Panc1 (cell line): ENCODE results near the gene AKAP9. TPM values are rescaled to one million over a fixed set of nuclear protein-coding genes. Genes with fewer than 3 reads are reported as not detected.
"Not testable (repeated sequence)": the region's sequence is repeated elsewhere in the genome, so short reads cannot be mapped to it uniquely, and the experiment has no call there.

Experiments used
- ATAC-seq: fragments of 200-7000 bp; cut with Tn5 transposase; 2 replicates; pipeline ENCODE4 v1.9.1; 2020; ENCODE audit warnings: mild to moderate bottlenecking, moderate library complexity
- BruUV-seq: library from RNA; stranded (reverse); fragments of 400-500 nt; replicated peaks from 2 replicates; lab custom pipeline; 2021; lab: Mats Ljungman, UMichigan
- CTCF ChIA-PET: fragments of 300-600 bp; sonication (Branson Sonifier 250); formaldehyde crosslinking; loops from one replicate; lab custom pipeline; 2022; ENCODE audit warnings: antibody characterized with exemption; lab: Charles Lee
- POLR2A ChIA-PET: fragments of 300-600 bp; sonication (Branson Sonifier 250); formaldehyde crosslinking; loops from one replicate; lab custom pipeline; 2022; ENCODE audit warnings: antibody characterized with exemption; lab: Charles Lee
- DNase-seq: peaks from one replicate; pipeline ENCODE4 v3.0.0-alpha.2; 2010; ENCODE audit warnings: low read depth, low spot score
- H3K27ac ChIP-seq: 2 replicates; pipeline ENCODE4 v1.5.1; 2011; ENCODE audit warnings: mild to moderate bottlenecking, low read length, inconsistent platforms
- H3K27me3 ChIP-seq: fragments of 200-500 bp; sonication (Bioruptor generic); 2 replicates; pipeline ENCODE4 v1.6.0; 2014; ENCODE audit warnings: low read length, inconsistent platforms; ENCODE audit not compliant: control insufficient read depth, insufficient read depth
- H3K36me3 ChIP-seq: fragments of 200-500 bp; sonication (Bioruptor generic); 2 replicates; pipeline ENCODE4 v1.5.1; 2014; ENCODE audit warnings: inconsistent platforms, mild to moderate bottlenecking, low read length, moderate library complexity; ENCODE audit not compliant: control insufficient read depth, insufficient read depth
- H3K4me1 ChIP-seq: 2 replicates; pipeline ENCODE4 v1.5.1; 2011; ENCODE audit warnings: inconsistent platforms, mild to moderate bottlenecking, low read length, moderate library complexity; ENCODE audit not compliant: control insufficient read depth, insufficient read depth
- H3K4me3 ChIP-seq, 2 experiments: 2 replicates each; pipeline ENCODE4 v1.5.1; 2011 to 2012; ENCODE audit warnings: low read depth in 2 of 2, low read length in 2 of 2, mild to moderate bottlenecking in 2 of 2, inconsistent platforms in 1 of 2, moderate library complexity in 1 of 2
- H3K9me3 ChIP-seq: fragments of 200-500 bp; sonication (Bioruptor generic); 2 replicates; pipeline ENCODE4 v1.5.1; 2014; ENCODE audit warnings: low read depth, mild to moderate bottlenecking, inconsistent platforms, low read length, moderate library complexity; ENCODE audit not compliant: control insufficient read depth, insufficient read depth
- CTCF ChIP-seq: fragments of 450-650 bp; IDR thresholded peaks from 2 replicates; pipeline ENCODE4 v1.5.1; 2017; ENCODE audit warnings: mild to moderate bottlenecking
- POLR2AphosphoS5 ChIP-seq: IDR thresholded peaks from 2 replicates; pipeline ENCODE4 v1.6.1; 2012; ENCODE audit warnings: mild to moderate bottlenecking, low read depth, low read length, moderate library complexity
- REST ChIP-seq, 2 experiments: IDR thresholded peaks; 2 replicates each; pipeline ENCODE4 v1.6.1; 2011 to 2012; ENCODE audit warnings: low read depth in 2 of 2, control low read depth in 1 of 2, low read length in 1 of 2, mild to moderate bottlenecking in 1 of 2, moderate library complexity in 1 of 2; ENCODE audit not compliant: insufficient read depth in 1 of 2
- SIN3A ChIP-seq: IDR thresholded peaks from 2 replicates; pipeline ENCODE4 v1.6.1; 2012; ENCODE audit warnings: low read depth, mild to moderate bottlenecking, low read length, moderate library complexity, borderline replicate concordance; ENCODE audit not compliant: insufficient read depth
- TCF7L2 ChIP-seq: IDR thresholded peaks from 2 replicates; pipeline ENCODE4 v1.6.1; 2011; ENCODE audit warnings: mild to moderate bottlenecking, low read depth, low read length, inconsistent platforms
- in situ Hi-C: cut with HindIII; loops from 2 replicates; pipeline ENCODE4 v1.10.0; 2016; ENCODE audit warnings: low sequenced_read_pairs, low pct_unique_long_range_greater_than_20kb
- intact Hi-C: fragments of 100-400 bp; cut with micrococcal nuclease; formaldehyde crosslinking; loops from one replicate; pipeline ENCODE4 v1.10.0; 2022; ENCODE audit not compliant: unreplicated experiment
- total RNA-seq: library from RNA; stranded (reverse); gene quantifications from one replicate; pipeline ENCODE4 v1.2.1, GENCODE V29; 2021; ENCODE audit not compliant: unreplicated experiment

The AKAP9 gene
- total RNA-seq, 1 experiment from 2014 or later = 31.6 TPM

DNA sequence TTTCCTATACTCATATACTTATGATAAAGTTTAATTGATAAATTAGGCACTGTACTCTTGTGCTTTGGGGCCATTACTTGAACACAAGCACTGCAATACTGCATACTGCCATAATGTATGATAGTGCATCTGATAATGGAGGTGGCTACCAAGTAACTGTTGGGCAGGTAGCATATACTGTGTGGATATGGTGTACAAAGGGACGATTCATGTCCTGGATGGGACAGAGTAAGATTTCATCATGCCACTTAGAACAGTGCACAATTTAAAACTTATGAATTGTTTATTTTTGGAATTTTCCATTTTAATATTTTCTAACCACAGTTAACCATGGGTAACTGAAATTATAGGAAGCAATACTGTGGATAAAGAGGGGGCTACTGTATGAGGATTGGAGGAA, 38.9 kb downstream of the AKAP9 start:
- in situ Hi-C loops = no loop called here
- Histone ChIP-seq H3K36me3 (no peaks in the 10 kb centered on the region), H3K27me3 (no peaks in the 10 kb centered on the region), H3K4me1 (no peaks in the 10 kb centered on the region), H3K4me3 (no peak overlapping the region), H3K9me3 (no peaks in the 10 kb centered on the region), H3K27ac (no peak overlapping the region)
- DNase-seq (no peak), ATAC-seq (no peak)
- ChIA-PET CTCF (no interaction called here), POLR2A (interaction anchor here (0.7 kb wide), 1 partner anchor 31 kb away, joined by 14 read pairs; no protein-coding TSS in a partner anchor)
- no TSS peak for BruUV-seq
- TF ChIP-seq POLR2AphosphoS5 = no peak
- TF ChIP-seq TCF7L2 = no peak
- TF ChIP-seq CTCF = no peak
- TF ChIP-seq REST (IDR thresholded peaks at IDR 0.05; ENCODE audit: insufficient read depth in 1 of 2, low read depth in 2 of 2, low read length in 1 of 2) = no peak
- TF ChIP-seq SIN3A = no peak
- intact Hi-C loops = no loop called here

GRCh38 chr7:91982352-91982751, 41.7 kb downstream of the AKAP9 start:
- H3K36me3 ChIP-seq, POLR2A ChIA-PET: not testable (repeated sequence)

GRCh38 chr7:91988213-91988612, 47.6 kb downstream of the AKAP9 start:
- ATAC-seq (no peak), DNase-seq (no peak)
- no peak for TF ChIP-seq REST (IDR thresholded peaks at IDR 0.05; ENCODE audit: insufficient read depth in 1 of 2, low read depth in 2 of 2, low read length in 1 of 2)
- TF ChIP-seq CTCF = no peak
- no peak for TF ChIP-seq TCF7L2
- TF ChIP-seq POLR2AphosphoS5 = no peak
- no peak for TF ChIP-seq SIN3A
- H3K4me1 ChIP-seq = no peaks in the 10 kb centered on the region
- intact Hi-C loops = no loop called here
- H3K27ac ChIP-seq = no peak overlapping the region
- in situ Hi-C loops = no loop called here
- H3K4me3 ChIP-seq = no peak overlapping the region
- H3K9me3 ChIP-seq = no peaks in the 10 kb centered on the region
- BruUV-seq = no TSS peak
- CTCF ChIA-PET = no interaction called here
- no peaks in the 10 kb centered on the region for H3K27me3 ChIP-seq
- H3K36me3 ChIP-seq = no peaks in the 10 kb centered on the region
- POLR2A ChIA-PET = no interaction called here

More at GRCh38 chr7:91982352-91982751, 41.7 kb downstream of the AKAP9 start:
- BruUV-seq, H3K9me3 ChIP-seq, DNase-seq, CTCF ChIA-PET, ATAC-seq, H3K4me1 ChIP-seq, H3K4me3 ChIP-seq, in situ Hi-C loops, H3K27ac ChIP-seq, intact Hi-C loops, H3K27me3 ChIP-seq: not testable (repeated sequence)
